Pulmonary artery endothelial cell (primary cell): Measurements from ENCODE around the gene SERTAD1. TPM values are rescaled to one million over a fixed set of nuclear protein-coding genes. Genes with fewer than 3 reads are reported as not detected.
"Not testable (repeated sequence)": the region's sequence is repeated elsewhere in the genome, so short reads cannot be mapped to it uniquely, and the experiment has no call there.

Experiments used
- DNase-seq: peaks from one replicate; pipeline ENCODE4 v3.0.0-alpha.2; 2011; ENCODE audit warnings: low read depth, low spot score
- total RNA-seq: library from RNA; depleted of rRNA; stranded (reverse); fragments of >200 nt; gene quantifications from 2 replicates; pipeline ENCODE4 v1.2.3, GENCODE V29; 2014

The SERTAD1 gene
- total RNA-seq, 1 donor from 2014 or later: 18.8 TPM

GRCh38 chr19:40422748-40423566 is 2.8 kb downstream of the SERTAD1 start:
- DNase-seq: no peak

- DNase-seq: no peak
These were observed 3.6 kb downstream of the SERTAD1 start for GRCh38 chr19:40421993-40422747.

GRCh38 chr19:40420766-40421765 is 4.7 kb downstream of the SERTAD1 start:
- DNase-seq: peak; percentile 75

GRCh38 chr19:40420451-40420765 is 5.4 kb downstream of the SERTAD1 start:
- DNase-seq: no peak

- DNase-seq: no peak
These were observed 6.0 kb downstream of the SERTAD1 start for GRCh38 chr19:40419780-40420179.

- DNase-seq: no peak
These were observed 6.7 kb downstream of the SERTAD1 start for GRCh38 chr19:40419066-40419612.

- DNase-seq: no peak
These were observed 7.8 kb downstream of the SERTAD1 start for GRCh38 chr19:40418040-40418439.

GRCh38 chr19:40417643-40417981 is 8.2 kb downstream of the SERTAD1 start:
- DNase-seq: no peak

- DNase-seq: no peak
These were observed 8.7 kb downstream of the SERTAD1 start for GRCh38 chr19:40416918-40417642.

GRCh38 chr19:40415768-40416167 is 10.0 kb downstream of the SERTAD1 start:
- no peak for DNase-seq

GRCh38 chr19:40414542-40415535 is 11.0 kb downstream of the SERTAD1 start:
- DNase-seq: no peak

GRCh38 chr19:40413291-40413845 is 12.4 kb downstream of the SERTAD1 start, which contains the start of gene PRX:
Gene PRX (minus strand): TSS chr19:40413378. CDS start chr19:40407932, 5,446 bp downstream.
- DNase-seq: no peak

GRCh38 chr19:40412866-40413265 is 12.9 kb downstream of the SERTAD1 start:
- DNase-seq: no peak

GRCh38 chr19:40411958-40412499 is 13.8 kb downstream of the SERTAD1 start:
- DNase-seq: no peak

GRCh38 chr19:40411125-40411842 is 14.5 kb downstream of the SERTAD1 start:
- DNase-seq: no peak

GRCh38 chr19:40410030-40410389 is 15.8 kb downstream of the SERTAD1 start:
- no peak for DNase-seq

- DNase-seq: not testable (repeated sequence)
These were observed 17.2 kb downstream of the SERTAD1 start for GRCh38 chr19:40408598-40408925.
